Fibroblast of skin of left quadriceps (primary cell): ENCODE measurements around the gene TIMP3.
A peak's percentile ranks its signal among the peaks of the same experiment; 100 is the strongest.

Experiments used
- DNase-seq, 2 experiments: peaks; one replicate each; pipeline ENCODE4 v3.0.0-alpha.2; 2013; ENCODE audit warnings: low read depth in 2 of 2

TIMP3 gene

DNA sequence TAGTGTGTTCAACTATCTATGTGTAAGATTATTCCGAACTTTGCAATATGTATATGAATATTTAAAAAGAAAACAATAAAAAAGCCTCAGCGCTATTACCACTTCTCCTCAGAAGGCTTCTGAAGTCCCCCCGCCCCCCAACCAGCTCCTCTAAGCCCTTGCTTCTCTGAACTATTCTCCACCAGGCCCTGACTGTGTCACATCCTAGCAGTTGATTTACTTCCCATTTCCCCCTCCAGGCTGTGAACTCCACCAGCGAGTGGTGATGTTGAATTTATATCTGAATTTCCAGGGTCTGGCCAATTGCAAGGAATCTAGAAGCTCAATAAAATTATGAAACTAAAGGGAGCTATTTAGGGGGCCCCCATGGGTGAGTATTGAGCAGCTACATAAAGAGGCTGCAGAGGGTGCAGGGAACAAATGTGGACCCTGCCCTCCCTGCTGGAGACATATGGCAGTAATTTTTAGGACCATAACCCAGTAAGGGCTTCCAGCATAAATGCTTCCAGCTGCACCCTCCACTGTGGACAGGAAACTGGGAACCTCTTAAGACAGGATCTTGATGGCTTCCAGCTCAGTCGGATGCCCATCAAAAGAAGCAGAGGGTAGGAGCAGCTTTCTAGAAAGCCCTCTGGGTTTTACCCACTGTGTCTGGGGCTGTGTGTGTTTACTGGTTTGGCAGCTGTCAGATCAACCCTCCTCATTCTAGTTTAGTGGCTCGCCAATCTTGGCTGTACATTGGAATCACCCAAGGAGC is 81.4 kb downstream of the TIMP3 start:
- no peak for DNase-seq

DNA sequence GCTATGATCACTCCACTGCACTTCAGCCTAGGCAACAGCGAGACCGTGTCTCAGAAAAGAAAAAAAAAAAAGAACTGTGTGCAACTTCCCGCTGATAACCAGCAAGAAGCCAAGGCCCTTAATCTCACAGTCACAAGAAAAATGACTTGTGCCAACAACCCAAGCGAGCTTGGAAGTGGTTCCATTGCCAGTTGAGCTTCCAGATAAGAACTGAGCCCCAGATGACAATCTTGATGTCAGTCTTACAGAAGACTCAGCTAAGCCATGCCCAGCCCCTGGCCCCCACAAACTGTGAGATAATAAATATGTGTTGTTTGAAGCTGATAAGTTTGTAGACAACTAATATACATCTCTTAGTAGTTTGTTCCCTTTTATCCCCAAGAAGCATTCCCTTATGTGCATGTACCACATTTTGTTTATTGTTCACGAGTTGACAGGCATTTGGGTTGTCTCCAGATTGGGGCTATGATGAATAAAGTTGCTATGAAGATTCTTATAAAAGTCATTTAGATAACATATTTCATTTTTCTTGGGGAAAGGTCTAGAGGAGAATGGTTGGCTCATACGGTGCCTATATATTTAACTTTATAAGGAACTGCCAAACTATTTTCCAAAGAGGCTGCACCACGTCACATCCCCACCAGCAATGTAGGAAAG is 85.9 kb downstream of the TIMP3 start:
- DNase-seq, result no peak

DNA sequence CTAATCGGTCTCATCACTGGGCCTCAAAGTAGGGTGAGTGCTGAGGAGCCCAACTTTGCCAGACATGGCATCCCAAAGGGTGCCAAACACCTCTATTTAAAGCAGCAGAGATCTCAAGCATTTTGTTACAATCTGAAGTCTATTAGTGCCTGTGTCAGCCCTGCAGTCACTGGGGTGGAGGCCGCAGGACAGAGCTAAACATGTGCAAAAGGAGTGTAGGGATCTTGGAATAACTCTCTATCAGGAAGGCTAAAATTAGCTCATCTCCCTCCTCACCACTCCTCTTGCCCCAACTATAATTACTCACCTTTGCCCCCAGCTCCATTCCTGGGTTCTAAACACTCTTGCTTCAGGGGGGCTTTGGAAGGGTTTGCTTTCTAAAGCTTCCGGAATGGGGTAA is 87.5 kb downstream of the TIMP3 start:
- DNase-seq, result no peak

DNA sequence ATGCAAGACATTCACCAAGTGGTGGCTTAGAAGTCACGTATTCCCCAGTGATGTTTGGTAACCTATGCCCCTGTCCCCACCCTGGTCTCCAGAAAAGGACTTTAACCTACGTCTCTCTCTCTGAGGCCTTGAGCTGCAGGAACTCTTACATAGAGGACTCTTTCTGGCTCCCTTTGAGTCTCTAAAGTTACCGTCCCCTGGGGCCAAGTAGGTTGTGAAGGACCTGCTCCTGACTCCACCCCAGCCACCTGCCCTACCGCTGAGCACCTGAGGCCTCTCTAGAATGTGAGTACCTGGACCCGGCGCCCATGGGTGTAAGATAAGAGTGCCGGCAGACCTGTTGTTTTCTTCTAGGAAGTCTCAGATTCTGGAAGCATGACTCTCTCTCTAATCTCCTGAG is 95.4 kb downstream of the TIMP3 start:
- DNase-seq, result no peak

DNA sequence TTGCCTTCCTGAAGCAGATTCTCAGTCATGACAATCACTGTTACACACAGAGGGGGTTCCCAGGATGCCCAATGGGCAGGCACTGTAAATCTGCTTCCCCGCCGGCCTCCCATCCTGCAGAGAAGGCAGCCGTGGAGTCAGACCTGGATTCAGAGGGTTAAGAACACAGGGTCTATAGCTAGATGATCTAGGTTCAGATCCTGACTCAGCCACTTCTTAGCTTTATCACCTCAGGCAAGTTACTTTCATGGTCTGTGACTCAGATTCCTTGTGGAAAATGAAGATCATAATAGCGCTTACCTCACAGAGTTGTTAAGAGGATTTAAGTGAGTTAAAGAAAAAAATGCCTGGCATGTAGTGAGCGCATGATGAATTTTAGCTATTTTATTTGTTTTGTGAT is 95.9 kb downstream of the TIMP3 start:
- DNase-seq, result peak in 1 of 2 experiments; percentile 28

DNA sequence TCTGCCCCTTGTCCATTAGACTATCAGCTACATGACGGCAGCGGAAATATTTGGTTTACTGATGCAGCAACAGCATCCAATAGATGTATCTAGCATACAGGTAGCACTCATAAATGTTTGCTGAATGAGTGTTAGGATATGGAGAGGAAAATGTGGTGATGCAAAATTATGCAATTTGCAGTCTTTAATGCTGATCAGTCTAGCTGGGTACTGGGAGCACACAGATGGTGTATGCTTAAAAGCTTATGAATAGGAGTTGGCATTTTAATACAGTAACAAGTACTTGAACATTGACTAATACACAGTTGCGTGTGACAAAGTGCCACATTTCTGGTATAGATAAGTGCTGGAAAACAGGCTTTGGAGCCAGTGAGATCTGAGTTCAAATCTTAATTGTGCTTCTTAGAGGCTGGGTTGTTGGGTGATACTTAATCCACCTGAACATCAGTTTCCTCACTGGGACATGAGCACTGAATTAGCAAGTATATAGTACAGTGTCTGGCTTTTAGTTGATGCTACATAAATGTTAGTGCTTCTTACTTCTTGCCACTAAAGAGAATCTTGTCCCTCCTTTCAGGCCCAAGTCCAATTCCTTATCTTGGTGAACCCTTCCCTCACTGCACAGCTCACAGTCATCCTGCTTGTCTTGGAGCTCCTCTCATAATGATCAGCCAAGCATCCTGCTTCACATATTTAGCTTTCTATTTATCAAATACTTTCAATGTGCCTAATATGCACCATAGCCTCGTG is 99.6 kb downstream of the TIMP3 start:
- no peak for DNase-seq

DNA sequence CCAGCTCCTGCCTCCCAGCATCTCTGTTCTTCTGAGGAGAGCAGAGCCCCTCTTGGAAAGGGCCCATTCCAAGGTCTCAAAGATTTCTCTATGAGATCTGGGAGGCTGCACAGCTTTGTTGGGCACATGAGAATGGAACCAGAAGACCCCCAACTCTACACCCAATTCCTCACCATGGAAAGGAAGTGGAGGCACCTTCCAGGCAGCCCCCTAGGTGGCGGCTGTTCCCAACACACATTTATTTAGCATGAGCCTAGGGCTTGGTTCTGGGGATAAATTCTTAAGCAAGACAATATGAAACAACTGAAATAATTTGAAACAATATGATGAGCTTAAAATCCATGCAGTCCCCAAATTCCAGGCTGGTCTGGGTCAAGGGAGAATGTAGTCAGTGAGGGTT is 100.4 kb downstream of the TIMP3 start:
- DNase-seq, result no peak

DNA sequence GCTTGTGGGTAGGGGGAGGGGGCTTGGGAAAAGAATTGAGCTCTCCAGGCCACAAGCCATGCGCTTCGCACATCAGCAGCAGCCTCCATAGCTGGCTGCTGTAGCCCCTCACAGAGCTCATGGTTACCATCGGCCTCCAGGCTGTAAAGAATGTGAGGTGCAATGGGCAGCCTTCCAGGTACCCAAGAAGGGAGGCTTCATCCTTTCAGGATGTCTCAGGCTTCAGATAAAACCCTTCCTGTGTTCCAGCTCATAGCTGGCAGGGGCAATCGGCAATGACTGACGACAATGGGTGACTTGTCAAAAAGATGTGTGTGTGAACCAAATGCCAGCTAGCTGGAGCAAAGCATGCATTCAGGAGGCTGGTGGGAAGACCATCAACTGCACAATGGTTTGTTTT is 102.0 kb downstream of the TIMP3 start:
- DNase-seq, result no peak

DNA sequence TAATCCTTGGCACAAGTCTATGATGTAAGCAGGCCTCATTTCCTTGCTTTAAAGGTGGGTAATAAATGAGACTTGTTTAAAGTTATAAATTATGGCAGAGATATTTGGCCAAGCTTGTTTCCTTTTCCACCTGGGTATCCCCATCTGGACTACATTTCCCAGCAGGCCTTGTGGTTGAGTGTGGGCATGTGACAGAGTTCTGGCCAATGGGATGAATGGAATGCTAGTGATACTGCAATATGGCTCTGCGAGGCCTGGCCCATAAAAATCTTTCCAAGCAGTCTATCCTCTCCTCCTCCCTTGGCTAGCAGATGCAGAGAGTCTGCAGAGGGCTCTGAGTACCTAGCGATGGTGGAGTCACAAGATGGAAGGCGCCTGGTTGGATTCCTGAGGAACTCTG is 102.5 kb downstream of the TIMP3 start:
- no peak for DNase-seq

DNA sequence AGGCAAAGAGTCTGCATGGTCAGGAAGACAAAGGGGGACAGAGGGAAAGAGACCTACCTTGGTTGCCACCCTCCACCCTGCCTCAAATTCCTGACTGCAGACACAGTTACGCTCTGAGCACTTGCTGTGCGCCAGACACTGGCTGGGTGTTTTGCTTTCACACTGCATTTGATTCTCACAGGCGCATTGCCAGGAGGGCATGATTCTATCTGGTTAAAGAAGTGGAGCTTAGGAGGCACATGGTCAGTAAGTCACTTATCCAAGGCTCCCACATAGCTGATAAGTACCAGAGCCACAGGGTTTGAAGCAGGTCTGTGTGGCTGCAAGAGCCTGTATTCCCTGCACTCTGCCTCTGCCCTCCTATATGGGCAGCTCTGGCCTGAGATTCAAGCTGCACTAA is 103.9 kb downstream of the TIMP3 start:
- no peak for DNase-seq

DNA sequence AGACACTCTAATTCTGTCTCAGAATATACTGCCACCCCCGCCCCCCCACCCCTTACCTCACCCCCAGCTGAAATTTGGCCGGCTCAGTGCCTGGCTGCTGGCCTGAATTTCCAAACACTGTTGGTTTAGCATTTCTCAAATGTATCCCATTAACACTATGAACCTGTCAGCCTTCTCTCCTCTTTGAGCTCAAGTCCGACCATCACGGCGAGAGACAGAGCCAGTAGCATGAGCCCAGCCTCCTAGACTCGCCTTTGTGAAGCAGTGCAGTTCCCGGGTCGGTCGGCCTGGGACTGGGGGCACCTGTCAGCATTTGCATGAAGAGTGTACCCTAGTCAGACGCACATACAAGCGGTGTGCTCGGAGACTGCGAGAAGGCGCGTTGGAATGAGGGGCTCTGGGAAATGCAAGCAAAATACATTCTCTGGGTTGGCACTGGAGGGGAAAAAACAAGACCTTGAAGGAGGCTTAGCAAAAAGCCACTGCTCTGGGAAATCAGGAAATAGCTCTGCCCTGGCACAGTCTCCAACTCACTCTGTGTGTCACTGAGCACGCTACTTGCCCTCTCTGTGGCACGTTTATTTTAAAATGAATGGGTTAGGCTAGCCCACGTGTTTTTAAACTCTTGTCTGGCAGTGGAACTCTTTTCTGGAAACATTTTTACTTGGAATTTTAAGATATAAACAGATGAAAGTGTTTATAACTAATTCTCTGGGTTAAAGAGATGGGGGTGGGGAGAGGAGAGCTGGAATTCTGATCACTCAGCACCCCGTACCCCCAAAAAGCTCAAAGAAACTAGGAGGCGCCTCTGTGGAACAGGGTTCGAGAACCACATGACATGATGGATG is 108.3 kb downstream of the TIMP3 start:
- DNase-seq, result no peak

DNA sequence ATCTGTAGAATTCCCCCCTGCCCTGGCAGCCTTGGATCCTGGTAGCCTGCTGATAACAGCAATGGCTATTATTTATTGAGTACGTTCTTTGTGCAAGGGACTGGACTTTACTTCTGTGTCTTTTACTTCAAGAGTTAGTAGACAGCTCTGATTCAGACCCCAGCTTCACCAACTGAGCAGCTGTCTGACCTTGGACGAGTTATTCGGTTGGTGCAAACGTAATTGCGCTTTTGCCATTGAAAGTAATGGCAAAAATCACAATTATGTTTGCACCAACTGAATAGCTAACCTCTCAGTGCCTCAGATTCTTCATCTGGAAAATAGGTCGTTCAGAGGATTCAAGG is 108.9 kb downstream of the TIMP3 start:
- no peak for DNase-seq

DNA sequence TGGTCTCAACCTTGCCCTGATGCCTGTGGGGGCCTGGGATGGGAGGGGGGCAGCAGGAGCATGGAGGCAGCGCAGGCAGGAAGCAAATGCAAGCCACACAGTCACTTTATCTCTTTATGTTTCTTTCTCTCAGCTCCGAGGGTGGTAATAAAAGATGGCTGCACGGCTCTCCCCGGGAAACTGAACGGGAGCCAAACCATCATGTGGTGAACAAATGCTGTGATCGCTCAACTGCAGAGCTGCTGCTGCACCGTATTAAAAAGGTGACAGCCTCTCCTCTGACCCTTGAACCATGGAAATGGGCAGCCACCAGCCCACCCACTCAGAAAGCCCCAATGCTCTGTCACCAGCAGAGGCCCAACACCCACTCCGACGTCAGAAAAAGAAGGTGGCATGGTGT is 110.0 kb downstream of the TIMP3 start:
- no peak for DNase-seq
